Activated effector memory CD4-positive, alpha-beta T cell treated with anti-CD3 and anti-CD28 coated beads, Interleukin-2, amount 50 U/mL, for 16 hours (primary cell): ENCODE measurements around the gene LMX1B.
"Not testable (repeated sequence)": the region's sequence is repeated elsewhere in the genome, so short reads cannot be mapped to it uniquely, and the experiment has no call there.

Experiments
- DNase-seq: peaks from one replicate; pipeline ENCODE4 v3.0.0-alpha.2; 2020

LMX1B gene

GRCh38 chr9:126699401-126699881, 85.7 kb downstream of the LMX1B start:
- DNase-seq, result peak; percentile 53

DNA sequence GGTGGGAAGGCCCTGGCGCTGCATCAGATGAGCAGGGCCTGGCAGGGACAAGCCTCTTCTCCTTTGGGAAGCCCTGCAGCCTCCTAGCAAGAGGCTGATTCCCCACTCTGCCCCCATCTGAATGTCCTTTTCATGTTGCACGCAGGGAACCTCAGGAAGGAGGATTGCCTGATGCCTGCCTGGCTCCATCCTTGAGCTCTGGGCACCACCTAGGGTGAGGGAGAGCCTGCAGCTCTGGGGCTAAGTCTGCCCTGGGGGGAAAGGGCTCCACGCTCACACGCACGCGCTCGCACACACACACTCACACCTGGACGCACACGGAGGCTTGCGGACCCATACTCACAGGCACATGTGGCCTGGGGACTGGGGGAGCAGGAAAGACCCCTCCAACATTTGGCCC, 86.6 kb downstream of the LMX1B start:
- DNase-seq, result peak; percentile 54

GRCh38 chr9:126700903-126701812, 87.4 kb downstream of the LMX1B start:
- peak; percentile 22 for DNase-seq

GRCh38 chr9:126701813-126702140, 88.0 kb downstream of the LMX1B start:
- peak; percentile 49 for DNase-seq

DNA sequence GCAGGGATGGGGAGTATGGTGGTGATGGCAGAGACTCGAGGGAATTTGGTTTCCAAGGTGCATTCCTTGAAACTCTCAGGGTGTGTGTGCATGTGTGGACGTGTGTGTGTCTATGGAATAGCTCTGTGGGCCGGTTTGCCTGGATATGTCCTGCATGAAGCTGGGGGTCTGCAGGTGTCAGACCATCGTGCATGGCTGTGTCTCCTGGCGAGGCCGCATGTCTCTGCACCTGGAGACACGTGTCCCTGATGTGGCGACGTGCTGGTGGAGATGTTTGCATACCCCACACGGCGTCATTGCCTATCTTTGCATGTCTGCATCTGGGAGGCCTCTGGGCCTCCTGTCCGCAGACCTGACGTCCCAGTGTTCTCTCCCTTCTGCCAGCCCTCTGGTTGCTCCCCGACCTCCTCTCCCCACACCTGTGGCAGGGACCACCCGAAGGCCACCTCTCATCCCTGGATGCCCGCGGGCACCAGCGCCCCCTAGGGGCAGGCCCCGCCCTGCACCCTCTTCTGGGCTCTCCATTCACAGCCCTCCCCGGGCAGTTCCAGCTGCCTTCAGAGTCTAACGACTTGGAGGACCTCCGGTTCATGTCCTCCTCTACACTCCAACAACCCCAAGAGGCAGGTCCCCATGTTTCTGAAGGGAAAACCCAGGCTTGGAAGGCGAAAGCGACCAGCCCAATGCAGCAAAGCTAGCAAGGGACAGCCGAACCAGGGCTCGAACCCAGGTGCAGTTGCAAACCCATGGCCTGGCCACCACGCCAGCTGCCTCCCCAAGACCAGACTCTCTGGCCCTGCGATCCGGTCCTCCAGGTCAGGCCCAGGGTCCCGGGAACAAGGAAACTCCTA, 88.6 kb downstream of the LMX1B start:
- DNase-seq, result peak; percentile 81

DNA sequence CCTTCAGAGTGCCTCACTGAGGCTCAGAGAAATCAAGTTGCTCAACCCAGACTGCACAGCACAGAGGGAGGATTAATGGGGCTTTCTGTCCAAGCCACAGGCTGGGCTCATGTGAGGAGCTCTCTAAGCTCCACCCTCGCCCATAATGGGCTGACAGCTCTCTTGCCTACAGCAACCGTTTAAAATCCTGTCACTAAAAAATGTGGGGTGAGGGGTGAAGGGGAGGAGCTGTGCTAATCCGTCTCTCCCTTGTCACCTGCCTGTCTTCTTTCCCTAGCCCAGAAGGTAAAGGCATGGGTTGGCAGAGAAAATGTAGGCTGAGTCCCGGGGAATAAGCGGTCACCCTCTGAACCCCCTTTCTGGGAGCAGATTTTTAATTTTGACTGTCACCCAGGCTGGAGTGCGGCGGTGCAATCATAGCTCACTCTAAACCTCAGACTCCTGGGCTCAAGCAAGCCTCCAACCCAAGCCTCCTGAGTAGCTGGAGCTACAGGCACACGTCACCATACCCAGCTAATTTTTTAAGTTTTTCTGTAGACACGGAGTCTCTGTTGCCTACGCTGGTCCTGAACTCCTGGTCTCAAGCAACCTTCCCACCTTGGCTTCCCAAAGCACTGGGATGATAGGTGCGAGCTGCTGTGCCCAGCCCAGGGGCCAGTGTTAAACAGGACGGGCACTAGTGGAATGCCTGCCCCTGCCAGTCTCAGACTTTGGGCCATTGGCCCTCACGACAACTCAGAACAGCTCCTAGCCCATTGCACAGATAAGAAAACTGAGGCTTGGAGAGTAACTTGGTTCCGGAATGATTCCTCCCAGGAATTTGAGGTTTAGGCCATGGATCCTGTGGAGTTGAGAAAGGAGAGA, 89.5 kb downstream of the LMX1B start:
- peak; percentile 42 for DNase-seq

DNA sequence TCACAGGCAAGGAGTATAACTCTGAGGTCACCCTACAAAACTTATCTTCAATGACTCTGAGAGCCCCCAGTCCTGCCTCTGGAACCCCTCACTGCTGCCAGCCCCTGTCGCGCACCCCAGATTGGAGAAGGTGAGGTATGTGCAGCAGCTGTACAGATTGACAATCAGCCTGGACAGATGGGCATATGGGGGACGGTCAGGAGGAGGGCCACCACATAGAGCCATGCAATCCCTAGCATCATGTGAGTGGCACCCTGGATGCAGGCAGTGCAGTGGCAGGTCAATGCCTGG, 90.1 kb downstream of the LMX1B start:
- no peak for DNase-seq

GRCh38 chr9:126704157-126704891, 90.6 kb downstream of the LMX1B start:
- peak; percentile 76 for DNase-seq

DNA sequence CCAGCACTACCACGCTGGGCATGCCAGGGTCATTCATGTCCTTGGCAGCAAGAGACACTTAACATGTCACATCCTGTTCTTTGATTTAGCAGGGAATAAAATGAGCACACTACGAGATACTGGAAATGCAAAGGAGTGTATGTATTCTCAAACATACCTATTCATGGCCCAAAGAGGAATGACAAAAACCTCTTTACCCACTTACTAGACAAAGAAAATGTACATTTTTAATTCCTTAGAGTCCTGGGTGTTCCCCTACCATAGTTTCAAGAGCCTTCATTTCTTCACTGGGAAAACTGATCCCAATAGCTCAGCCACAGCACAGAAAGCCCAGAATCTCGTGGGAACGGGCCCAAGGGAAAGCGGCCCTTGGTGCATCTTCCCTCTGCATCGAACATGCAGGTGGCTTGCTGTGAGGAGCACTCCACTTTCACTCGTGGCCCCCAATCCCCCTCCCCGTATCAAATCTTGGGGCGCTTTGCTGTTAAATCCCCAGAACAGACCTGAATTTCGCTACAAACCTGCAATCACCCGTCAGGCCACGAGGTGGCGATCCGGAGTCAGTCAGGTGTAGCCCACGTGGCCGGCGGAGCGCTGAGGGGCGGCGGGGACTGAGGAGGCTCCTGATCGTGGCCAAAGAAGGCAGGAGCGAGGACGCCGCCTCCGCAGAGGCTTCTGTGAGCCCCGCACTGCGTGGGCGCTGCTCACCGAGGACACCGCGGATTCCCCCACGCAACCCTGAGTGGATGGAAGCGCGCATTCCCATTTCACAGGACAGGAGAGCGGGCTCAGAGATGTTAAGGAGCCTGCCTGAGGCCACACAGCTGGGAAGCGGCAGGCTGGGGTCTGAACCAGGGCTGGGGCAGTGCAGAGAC, 91.4 kb downstream of the LMX1B start:
- peak; percentile 94 for DNase-seq

DNA sequence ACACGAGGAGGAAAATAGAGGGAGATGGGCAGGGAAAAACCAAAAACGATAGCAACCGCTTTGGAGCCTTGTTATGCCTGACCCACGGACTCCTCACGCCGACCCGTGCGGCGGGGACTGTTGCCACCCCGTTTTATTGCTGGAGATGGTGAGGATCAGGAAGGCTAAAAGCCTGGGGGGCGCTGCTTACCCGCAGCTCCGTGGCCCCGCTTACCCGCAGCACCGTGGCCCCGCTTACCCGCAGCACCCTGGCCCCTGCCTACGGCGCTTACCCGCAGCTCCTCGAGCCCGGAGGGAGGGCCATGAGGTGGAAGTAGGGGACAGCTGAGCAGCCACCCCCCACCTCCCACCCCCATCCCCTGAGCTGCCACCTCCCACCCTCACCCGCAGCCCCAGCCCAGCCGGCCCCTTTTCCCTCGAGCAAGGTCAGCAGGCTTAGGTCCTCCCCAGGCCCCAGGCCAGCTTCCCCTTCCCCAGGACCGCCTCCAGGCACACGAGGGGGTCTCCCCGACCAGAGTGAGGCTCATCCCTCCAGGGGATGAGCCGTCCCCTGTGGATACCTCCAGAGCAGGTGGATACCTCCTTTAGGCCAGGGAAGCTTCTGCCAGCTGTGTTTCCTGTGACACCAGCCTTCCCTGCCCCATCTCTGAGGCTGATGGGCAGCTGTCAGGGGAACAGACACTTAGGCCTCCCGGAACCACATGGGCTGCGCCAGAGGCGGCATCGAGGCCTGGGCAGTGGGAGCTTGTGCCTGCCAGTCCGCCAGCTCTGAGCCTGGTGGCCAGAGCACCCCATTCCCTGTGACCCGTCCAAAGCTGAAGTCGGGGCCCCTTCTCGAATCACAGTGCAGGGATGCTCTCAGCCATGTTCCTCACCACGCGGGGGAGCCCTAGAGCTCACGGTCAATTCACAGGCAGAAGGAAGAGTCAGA, 92.3 kb downstream of the LMX1B start:
- DNase-seq, result peak; percentile 90

GRCh38 chr9:126706698-126707053, 92.9 kb downstream of the LMX1B start:
- DNase-seq, result no peak

DNA sequence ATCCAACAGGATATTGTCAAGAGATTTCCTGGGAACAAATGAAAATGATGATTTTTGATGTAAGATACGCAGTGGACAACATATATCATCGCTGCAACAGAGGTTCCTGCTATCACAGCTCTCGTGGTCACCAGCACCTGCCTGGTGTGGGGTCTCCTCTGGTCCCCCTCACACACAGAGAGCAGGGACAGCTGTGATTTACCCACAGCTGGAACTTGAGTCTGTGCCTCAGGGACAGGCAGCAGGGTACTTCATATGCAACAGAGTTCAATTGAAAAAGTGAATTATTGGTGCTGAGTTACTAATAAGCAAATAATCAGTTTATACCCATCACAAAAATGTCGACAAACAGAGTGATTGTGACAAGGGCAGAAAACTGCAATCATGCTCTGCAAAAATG, 93.4 kb downstream of the LMX1B start:
- DNase-seq, result peak; percentile 17

DNA sequence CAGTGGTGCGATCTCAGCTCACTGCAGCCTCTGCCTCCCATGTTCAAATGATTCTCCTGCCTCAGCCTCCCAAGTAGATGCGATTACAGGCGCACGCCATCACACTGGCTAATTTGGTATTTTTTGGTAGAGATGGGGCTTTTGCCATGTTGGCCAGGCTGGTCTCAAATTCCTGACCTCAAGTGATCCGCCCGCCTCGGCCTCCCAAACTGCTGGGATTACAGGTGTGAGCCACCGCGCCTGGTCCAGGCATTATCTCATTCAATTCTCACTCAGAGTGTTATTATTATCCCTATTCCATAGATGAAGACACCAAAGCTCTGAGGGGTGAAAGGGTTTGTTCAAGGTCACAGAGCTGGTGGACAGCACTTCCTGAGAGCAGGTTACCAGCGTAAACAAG, 94.0 kb downstream of the LMX1B start:
- DNase-seq, result peak; percentile 33

GRCh38 chr9:126708178-126708577, 94.5 kb downstream of the LMX1B start:
- DNase-seq, result no peak

- no peak for DNase-seq
These were observed 95.5 kb downstream of the LMX1B start for GRCh38 chr9:126709241-126709640.

DNA sequence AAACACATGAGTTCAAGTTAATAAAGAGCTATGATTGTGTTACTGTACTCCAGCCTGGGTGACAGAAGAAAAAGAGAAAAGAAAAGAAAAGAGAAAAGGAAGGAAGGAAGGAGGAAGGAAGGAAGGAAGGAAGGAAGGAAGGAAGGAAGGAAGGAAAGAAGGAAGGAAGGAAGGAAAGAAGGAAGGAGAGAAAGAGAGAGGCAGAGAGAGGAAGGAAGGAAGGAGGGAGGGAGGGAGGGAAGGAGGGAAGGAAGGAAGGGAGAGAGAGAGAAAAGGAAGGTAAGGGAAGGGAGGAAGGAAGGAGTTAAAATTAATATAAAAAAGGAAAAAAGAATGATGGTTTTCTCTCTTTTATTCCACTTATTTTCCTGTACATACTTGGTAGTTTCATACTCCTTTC, 101.7 kb downstream of the LMX1B start:
- DNase-seq, result no peak

DNA sequence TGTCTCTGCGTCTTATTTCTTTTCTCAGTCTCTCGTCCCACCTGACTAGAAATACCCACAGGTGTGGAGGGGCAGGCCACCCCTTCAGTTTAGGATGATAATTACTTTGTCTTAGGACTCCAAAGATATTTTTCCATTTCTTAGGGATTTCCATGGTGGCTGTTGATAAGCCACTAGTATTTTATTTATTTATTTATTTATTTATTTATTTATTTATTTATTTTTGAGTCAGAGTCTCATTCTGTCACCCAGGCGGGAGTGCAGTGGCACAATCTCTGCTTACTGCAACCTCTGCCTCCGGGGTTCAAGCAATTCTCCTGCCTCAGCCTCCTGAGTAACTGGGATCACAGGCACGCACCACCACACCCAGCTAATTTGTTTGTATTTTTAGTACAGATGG, 103.7 kb downstream of the LMX1B start:
- DNase-seq, result not testable (repeated sequence)

DNA sequence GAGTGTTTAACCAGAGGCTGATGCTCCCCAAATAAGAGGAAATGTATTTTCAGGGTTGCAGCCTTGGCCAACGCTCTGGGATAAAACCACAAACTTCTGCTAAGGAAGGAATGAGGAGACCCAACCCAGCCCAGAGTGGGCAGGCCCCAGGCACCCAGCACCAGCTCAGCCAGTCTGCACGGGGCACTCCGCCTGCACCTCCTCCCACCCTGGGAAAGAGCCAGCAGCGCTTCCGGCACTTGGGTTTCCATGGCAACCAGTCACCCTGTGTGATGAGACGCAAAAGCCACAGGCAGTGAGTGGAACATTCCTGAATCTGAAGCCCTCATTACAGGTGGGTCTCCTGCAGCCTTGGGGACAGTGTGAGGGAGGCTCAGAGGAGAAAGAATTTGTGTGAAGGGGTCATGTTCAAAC, 105.9 kb downstream of the LMX1B start:
- peak; percentile 95 for DNase-seq

DNA sequence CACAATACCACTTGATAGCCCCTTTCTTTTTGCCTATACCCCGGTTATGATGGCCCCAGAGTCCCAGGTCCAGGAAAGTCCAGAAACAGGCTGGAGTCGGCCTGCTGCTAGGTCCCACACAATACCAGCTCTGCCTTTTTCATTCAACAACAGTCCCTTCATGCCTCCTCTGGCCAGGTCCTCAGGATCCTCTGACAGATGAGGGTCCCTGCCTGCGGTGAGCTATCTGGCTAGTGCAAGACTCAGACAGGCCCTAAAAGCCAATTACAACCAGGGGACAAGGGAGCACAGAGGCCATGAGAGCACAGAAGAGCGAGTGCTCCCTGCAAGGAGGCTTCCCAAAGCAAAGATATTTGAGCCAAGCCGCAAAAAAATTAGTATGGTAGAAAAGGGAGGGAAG, 106.3 kb downstream of the LMX1B start:
- no peak for DNase-seq
